ENCODE measurements around the gene DTNB.

DNA sequence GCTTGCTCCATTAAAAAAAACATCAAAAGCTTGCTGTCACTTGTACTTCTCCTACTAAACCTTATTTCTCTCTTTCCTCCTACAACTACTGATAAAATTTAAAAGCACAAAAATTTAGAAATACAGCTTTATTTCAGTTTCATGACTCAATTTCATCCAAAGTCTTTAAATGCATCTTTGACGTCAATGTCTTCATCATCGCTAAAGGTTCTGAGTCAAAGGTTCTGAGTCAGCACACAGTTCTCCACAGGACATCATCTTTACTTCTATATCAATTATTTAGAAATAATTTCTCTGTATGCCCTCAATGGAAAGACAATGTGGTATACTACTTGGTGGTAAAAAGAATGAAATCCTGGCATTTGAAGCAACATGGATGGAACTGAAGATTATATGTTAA is 167.8 kb downstream of the DTNB start:
- TF ChIP-seq JUN (IDR thresholded peaks at IDR 0.05; ENCODE audit: borderline replicate concordance, insufficient read depth, insufficient read length, low read depth) (no peak), MYC (IDR thresholded peaks at IDR 0.05; ENCODE audit: low read depth, low read length) (no peak), POLR2A (IDR thresholded peaks at IDR 0.05; ENCODE audit: low read depth, low read length) (no peak), EZH2 (IDR thresholded peaks at IDR 0.05; ENCODE audit: borderline replicate concordance, low read depth, low read length, severe bottlenecking) (no peak), POLR2AphosphoS5 (IDR thresholded peaks at IDR 0.05; ENCODE audit: insufficient read depth, low read depth, low read length) (no peak), FOS (IDR thresholded peaks at IDR 0.05; ENCODE audit: borderline replicate concordance, insufficient read depth, low read length) (no peak), GATA2 (IDR thresholded peaks at IDR 0.05; ENCODE audit: insufficient read depth, insufficient read length, low read depth, low read length) (no peak)
- TF ChIP-seq, protein P1, sequence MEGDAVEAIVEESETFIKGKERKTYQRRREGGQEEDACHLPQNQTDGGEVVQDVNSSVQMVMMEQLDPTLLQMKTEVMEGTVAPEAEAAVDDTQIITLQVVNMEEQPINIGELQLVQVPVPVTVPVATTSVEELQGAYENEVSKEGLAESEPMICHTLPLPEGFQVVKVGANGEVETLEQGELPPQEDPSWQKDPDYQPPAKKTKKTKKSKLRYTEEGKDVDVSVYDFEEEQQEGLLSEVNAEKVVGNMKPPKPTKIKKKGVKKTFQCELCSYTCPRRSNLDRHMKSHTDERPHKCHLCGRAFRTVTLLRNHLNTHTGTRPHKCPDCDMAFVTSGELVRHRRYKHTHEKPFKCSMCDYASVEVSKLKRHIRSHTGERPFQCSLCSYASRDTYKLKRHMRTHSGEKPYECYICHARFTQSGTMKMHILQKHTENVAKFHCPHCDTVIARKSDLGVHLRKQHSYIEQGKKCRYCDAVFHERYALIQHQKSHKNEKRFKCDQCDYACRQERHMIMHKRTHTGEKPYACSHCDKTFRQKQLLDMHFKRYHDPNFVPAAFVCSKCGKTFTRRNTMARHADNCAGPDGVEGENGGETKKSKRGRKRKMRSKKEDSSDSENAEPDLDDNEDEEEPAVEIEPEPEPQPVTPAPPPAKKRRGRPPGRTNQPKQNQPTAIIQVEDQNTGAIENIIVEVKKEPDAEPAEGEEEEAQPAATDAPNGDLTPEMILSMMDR (IDR thresholded peaks at IDR 0.05; ENCODE audit: extremely low read depth in 1 of 2, insufficient read depth in 1 of 2, low read depth in 1 of 2, low read length in 2 of 2) = no peak
- TF ChIP-seq, protein P2, sequence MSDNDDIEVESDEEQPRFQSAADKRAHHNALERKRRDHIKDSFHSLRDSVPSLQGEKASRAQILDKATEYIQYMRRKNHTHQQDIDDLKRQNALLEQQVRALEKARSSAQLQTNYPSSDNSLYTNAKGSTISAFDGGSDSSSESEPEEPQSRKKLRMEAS (IDR thresholded peaks at IDR 0.05; ENCODE audit: insufficient read depth, insufficient read length) = no peak
